PC-3 (cell line): ENCODE data around the gene LAMA3. TPM values are rescaled to one million over a fixed set of nuclear protein-coding genes. Genes with fewer than 3 reads are reported as not detected.

Experiments used
- ATAC-seq: fragments of 200-7000 bp; cut with Tn5 transposase; 2 replicates; pipeline ENCODE4 v1.9.1; 2020; ENCODE audit warnings: mild to moderate bottlenecking, moderate library complexity
- BruUV-seq: library from RNA; stranded (reverse); fragments of 400-500 nt; replicated peaks from 2 replicates; lab custom pipeline; 2021; lab: Mats Ljungman, UMichigan
- CTCF ChIA-PET: fragments of 300-600 bp; sonication (Branson Sonifier 250); formaldehyde crosslinking; loops from one replicate; lab custom pipeline; 2022; ENCODE audit warnings: antibody characterized with exemption; lab: Charles Lee
- POLR2A ChIA-PET: fragments of 300-600 bp; sonication (Branson Sonifier 250); formaldehyde crosslinking; loops from one replicate; lab custom pipeline; 2022; ENCODE audit warnings: antibody characterized with exemption; ENCODE audit not compliant: unreplicated experiment; lab: Charles Lee
- DNase-seq: peaks from one replicate; pipeline ENCODE4 v3.0.0-alpha.2; 2015
- H2AFZ ChIP-seq: fragments of 300-600 bp; sonication (generic); 2 replicates; pipeline ENCODE4 v1.6.0; 2016; ENCODE audit warnings: antibody characterized with exemption, low read length
- H3F3A ChIP-seq: fragments of 300-600 bp; sonication (generic); one replicate; pipeline ENCODE4 v1.6.0; 2017; ENCODE audit warnings: antibody characterized with exemption, low read length, control low read depth, mild to moderate bottlenecking; ENCODE audit not compliant: unreplicated experiment
- H3K27ac ChIP-seq: fragments of 300-600 bp; sonication (generic); 2 replicates; pipeline ENCODE4 v1.5.1; 2016; ENCODE audit warnings: mild to moderate bottlenecking, low read length
- H3K27me3 ChIP-seq: fragments of 300-600 bp; sonication (generic); 2 replicates; pipeline ENCODE4 v1.6.1; 2016; ENCODE audit warnings: low read length, mixed read lengths
- H3K36me3 ChIP-seq: fragments of 300-600 bp; sonication (generic); 2 replicates; pipeline ENCODE4 v1.6.1; 2016; ENCODE audit warnings: low read depth, mixed run types, low read length, mixed read lengths
- H3K4me1 ChIP-seq: fragments of 300-600 bp; sonication (generic); 2 replicates; pipeline ENCODE4 v1.5.1; 2016; ENCODE audit warnings: low read length; ENCODE audit not compliant: insufficient read depth
- H3K4me2 ChIP-seq: fragments of 300-600 bp; sonication (generic); 2 replicates; pipeline ENCODE4 v1.6.0; 2016; ENCODE audit warnings: low read length
- H3K4me3 ChIP-seq: fragments of 300-600 bp; sonication (generic); 2 replicates; pipeline ENCODE4 v1.5.1; 2016; ENCODE audit warnings: mild to moderate bottlenecking, low read length, mixed read lengths
- H3K79me2 ChIP-seq: fragments of 300-600 bp; sonication (generic); 2 replicates; pipeline ENCODE4 v1.6.1; 2017; ENCODE audit warnings: low read length, mixed read lengths
- H3K9ac ChIP-seq: fragments of 300-600 bp; sonication (generic); 2 replicates; pipeline ENCODE4 v1.6.0; 2016; ENCODE audit warnings: mild to moderate bottlenecking, low read length
- H3K9me2 ChIP-seq: fragments of 300-600 bp; sonication (generic); replicated peaks from 2 replicates; pipeline ENCODE4 v1.6.1; 2016; ENCODE audit warnings: mixed run types, low read length, mixed read lengths
- H3K9me3 ChIP-seq: fragments of 300-600 bp; sonication (generic); 2 replicates; pipeline ENCODE4 v1.6.1; 2016; ENCODE audit warnings: low read length, mixed read lengths
- H4K20me1 ChIP-seq: fragments of 300-600 bp; sonication (generic); 2 replicates; pipeline ENCODE4 v1.6.1; 2016; ENCODE audit warnings: low read length, mixed read lengths
- CTCF ChIP-seq: fragments of 300-600 bp; sonication (generic); conservative IDR thresholded peaks from 2 replicates; pipeline ENCODE4 v1.5.1; 2017; ENCODE audit warnings: antibody characterized with exemption, low read depth, mild to moderate bottlenecking, low read length
- EZH2 ChIP-seq: fragments of 300-600 bp; sonication (generic); IDR thresholded peaks from one replicate; pipeline ENCODE4 v1.6.1; 2017; ENCODE audit warnings: antibody characterized with exemption, mild to moderate bottlenecking, low read length; ENCODE audit not compliant: unreplicated experiment
- EZH2phosphoT487 ChIP-seq: fragments of 300-600 bp; sonication (generic); IDR thresholded peaks from 2 replicates; pipeline ENCODE4 v1.6.1; 2018; ENCODE audit warnings: mild to moderate bottlenecking, antibody characterized with exemption, low read length, borderline replicate concordance
- intact Hi-C: fragments of 100-400 bp; cut with micrococcal nuclease; formaldehyde crosslinking; loops from 2 replicates; pipeline ENCODE4 v1.9.0; 2023
- total RNA-seq: library from RNA; depleted of rRNA; stranded (reverse); fragments of >200 nt; gene quantifications from 2 replicates; pipeline ENCODE4 v1.2.3, GENCODE V29; 2014

The LAMA3 gene
- total RNA-seq, 1 experiment from 2014 or later, result 224 TPM

GRCh38 chr18:23995180-23995579 is 305.9 kb downstream of the LAMA3 start:
- no peak for TF ChIP-seq CTCF
- Histone ChIP-seq H3K9me2 (no peaks in the 10 kb centered on the region), H3K4me1 (peaks cover 71% of the 10 kb centered on the region), H2AFZ (no peak overlapping the region), H3K36me3 (no peaks in the 10 kb centered on the region), H3K4me2 (peak overlapping the region; percentile 13), H3F3A (no peaks in the 10 kb centered on the region), H4K20me1 (no peaks in the 10 kb centered on the region), H3K27ac (peak overlapping the region; percentile 87), H3K9me3 (no peaks in the 10 kb centered on the region), H3K27me3 (no peaks in the 10 kb centered on the region), H3K4me3 (no peak overlapping the region), H3K9ac (no peak overlapping the region), H3K79me2 (no peaks in the 10 kb centered on the region)
- ChIA-PET CTCF (no interaction called here), POLR2A (no interaction called here)
- DNase-seq, result no peak
- ATAC-seq, result no peak
- no TSS peak for BruUV-seq
- intact Hi-C loops, result loop anchor here (10.0 kb wide), 1 partner anchor 130 kb away; no protein-coding TSS in a partner anchor

- H2AFZ ChIP-seq, result no peak overlapping the region
- DNase-seq, result no peak
- H3K36me3 ChIP-seq, result no peaks in the 10 kb centered on the region
- no TSS peak for BruUV-seq
- no peak for TF ChIP-seq EZH2phosphoT487
- TF ChIP-seq EZH2, result no peak
- TF ChIP-seq CTCF, result no peak
- H3K27me3 ChIP-seq, result no peaks in the 10 kb centered on the region
- no peaks in the 10 kb centered on the region for H3K9me2 ChIP-seq
- H3K79me2 ChIP-seq, result no peaks in the 10 kb centered on the region
- H4K20me1 ChIP-seq, result no peaks in the 10 kb centered on the region
- no peak for ATAC-seq
- no peaks in the 10 kb centered on the region for H3K9me3 ChIP-seq
- H3K4me3 ChIP-seq, result no peak overlapping the region
- H3F3A ChIP-seq, result no peaks in the 10 kb centered on the region
- 0 out of 2 replicates have a peak overlapping the region, but pooled peaks have one; percentile 7 for H3K9ac ChIP-seq
- H3K4me2 ChIP-seq, result peak overlapping the region; percentile 12; the same call in 1 of the 2 replicates
- H3K27ac ChIP-seq, result peak overlapping the region; percentile 33
- peaks cover 44% of the 10 kb centered on the region for H3K4me1 ChIP-seq
- POLR2A ChIA-PET, result interaction anchor here (1.0 kb wide), 1 partner anchor 39 kb away, joined by 4 read pairs; no protein-coding TSS in a partner anchor
- CTCF ChIA-PET, result interaction anchor here (0.7 to 1.3 kb wide), 2 partner anchors 42 to 45 kb away, joined by 6 to 7 read pairs; no protein-coding TSS in a partner anchor
- intact Hi-C loops, result loop anchor here (2.0 to 10.0 kb wide), 2 partner anchors 17 to 133 kb away; partner anchors contain the start of gene TTC39C
Measured at GRCh38 chr18:23998018-23998417, 308.8 kb downstream of the LAMA3 start.

- no TSS peak for BruUV-seq
- no peak overlapping the region for H3K4me3 ChIP-seq
- intact Hi-C loops, result loop anchor here (2.0 to 10.0 kb wide), 2 partner anchors 16 to 134 kb away; partner anchors contain the start of gene TTC39C
- no peaks in the 10 kb centered on the region for H3K9me3 ChIP-seq
- DNase-seq (peak; percentile 95), ATAC-seq (peak; percentile 81)
- H3F3A ChIP-seq, result no peaks in the 10 kb centered on the region
- no peaks in the 10 kb centered on the region for H3K9me2 ChIP-seq
- peak overlapping the region; percentile 42 for H3K9ac ChIP-seq
- no peaks in the 10 kb centered on the region for H3K79me2 ChIP-seq
- no peak for TF ChIP-seq CTCF
- TF ChIP-seq EZH2phosphoT487, result no peak
- no peak for TF ChIP-seq EZH2
- H2AFZ ChIP-seq, result 0 out of 2 replicates have a peak overlapping the region, but pooled peaks have one; percentile 9
- H4K20me1 ChIP-seq, result no peaks in the 10 kb centered on the region
- peak overlapping the region; percentile 53 for H3K4me2 ChIP-seq
- H3K36me3 ChIP-seq, result no peaks in the 10 kb centered on the region
- POLR2A ChIA-PET, result interaction anchor here (0.6 to 1.0 kb wide), 2 partner anchors 40 to 238 kb away, joined by 3 to 4 read pairs; no protein-coding TSS in a partner anchor
- peak overlapping the region; percentile 88 for H3K27ac ChIP-seq
- H3K4me1 ChIP-seq, result peaks cover 37% of the 10 kb centered on the region
- CTCF ChIA-PET, result interaction anchor here (0.6 to 1.3 kb wide), 3 partner anchors 20 to 45 kb away, joined by 6 to 7 read pairs (median 7); no protein-coding TSS in a partner anchor
- no peaks in the 10 kb centered on the region for H3K27me3 ChIP-seq
Measured at GRCh38 chr18:23998820-23999219, 309.6 kb downstream of the LAMA3 start.
